Endothelial cell of umbilical vein (primary cell): ENCODE data around the gene ROMO1.

Source experiments
- EZH2 ChIP-seq: IDR thresholded peaks from 2 replicates; pipeline ENCODE4 v1.6.1; 2012; ENCODE audit warnings: borderline replicate concordance, low read depth, mild to moderate bottlenecking, moderate library complexity, low read length, inconsistent platforms; ENCODE audit not compliant: severe bottlenecking
- FOS ChIP-seq: IDR thresholded peaks from 2 replicates; pipeline ENCODE4 v1.6.1; 2011; ENCODE audit warnings: mild to moderate bottlenecking, low read length, moderate library complexity, borderline replicate concordance; ENCODE audit not compliant: insufficient read depth
- GATA2 ChIP-seq: IDR thresholded peaks from 2 replicates; pipeline ENCODE4 v1.7.0; 2011; ENCODE audit warnings: low read depth, mild to moderate bottlenecking, moderate library complexity, mixed read lengths, low read length; ENCODE audit not compliant: insufficient read length, insufficient read depth
- JUN ChIP-seq: IDR thresholded peaks from 2 replicates; pipeline ENCODE4 v1.6.1; 2011; ENCODE audit warnings: borderline replicate concordance, low read depth; ENCODE audit not compliant: insufficient read length, insufficient read depth
- MYC ChIP-seq: IDR thresholded peaks from one replicate; pipeline ENCODE4 v1.6.1; 2011; ENCODE audit warnings: mild to moderate bottlenecking, low read depth, low read length
- POLR2A ChIP-seq: IDR thresholded peaks from 2 replicates; pipeline ENCODE4 v1.6.1; 2012; ENCODE audit warnings: low read depth, mild to moderate bottlenecking, control low read depth, low read length
- POLR2AphosphoS5 ChIP-seq: IDR thresholded peaks from 2 replicates; pipeline ENCODE4 v1.6.1; 2012; ENCODE audit warnings: low read depth, mild to moderate bottlenecking, control low read depth, low read length, moderate library complexity; ENCODE audit not compliant: insufficient read depth
- TF ChIP-seq, protein P1 (sequence below), 2 donors: IDR thresholded peaks; 1 replicate in 1 of 2; 2 replicates in 1 of 2; pipeline ENCODE4 v1.5.1; 2011; ENCODE audit warnings: low read length in 2 of 2, mild to moderate bottlenecking in 2 of 2, moderate library complexity in 2 of 2, control low read depth in 1 of 2, inconsistent platforms in 1 of 2, low read depth in 1 of 2; ENCODE audit not compliant: insufficient read depth in 1 of 2; ENCODE audit errors: extremely low read depth in 1 of 2
- TF ChIP-seq, protein P2 (sequence below): IDR thresholded peaks from 2 replicates; pipeline ENCODE4 v1.6.1; 2011; ENCODE audit not compliant: insufficient read depth, insufficient read length

DNA sequence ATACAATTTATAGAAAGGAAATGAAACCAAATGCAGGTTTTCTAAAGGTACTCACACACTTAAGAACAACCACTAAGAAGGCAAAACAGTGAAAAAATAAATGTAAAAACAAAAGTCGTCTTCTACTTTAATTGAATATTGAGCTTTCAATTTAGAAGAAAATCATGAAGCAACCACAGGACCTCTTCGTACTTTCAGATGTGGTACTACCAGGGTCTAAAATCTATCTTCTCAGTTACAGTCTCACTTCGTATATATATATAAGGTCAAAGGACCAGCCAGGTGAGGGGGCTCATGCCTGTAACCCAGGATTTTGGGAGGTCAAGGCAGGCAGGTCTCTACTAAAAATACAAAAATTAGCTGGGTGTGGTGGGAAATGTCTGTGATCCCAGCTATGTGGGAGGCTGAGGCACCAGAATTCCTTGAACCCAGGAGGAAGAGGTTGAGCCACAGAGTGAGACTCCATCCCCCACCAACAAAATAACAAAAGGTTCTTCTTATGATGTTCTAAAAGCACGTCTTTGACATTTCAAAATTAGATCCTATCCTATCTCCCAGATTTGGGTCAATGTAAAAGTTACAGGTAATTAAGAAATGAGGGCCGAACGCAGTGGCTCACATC lies 12.5 kb downstream of the ROMO1 start:
- TF ChIP-seq, protein P1, sequence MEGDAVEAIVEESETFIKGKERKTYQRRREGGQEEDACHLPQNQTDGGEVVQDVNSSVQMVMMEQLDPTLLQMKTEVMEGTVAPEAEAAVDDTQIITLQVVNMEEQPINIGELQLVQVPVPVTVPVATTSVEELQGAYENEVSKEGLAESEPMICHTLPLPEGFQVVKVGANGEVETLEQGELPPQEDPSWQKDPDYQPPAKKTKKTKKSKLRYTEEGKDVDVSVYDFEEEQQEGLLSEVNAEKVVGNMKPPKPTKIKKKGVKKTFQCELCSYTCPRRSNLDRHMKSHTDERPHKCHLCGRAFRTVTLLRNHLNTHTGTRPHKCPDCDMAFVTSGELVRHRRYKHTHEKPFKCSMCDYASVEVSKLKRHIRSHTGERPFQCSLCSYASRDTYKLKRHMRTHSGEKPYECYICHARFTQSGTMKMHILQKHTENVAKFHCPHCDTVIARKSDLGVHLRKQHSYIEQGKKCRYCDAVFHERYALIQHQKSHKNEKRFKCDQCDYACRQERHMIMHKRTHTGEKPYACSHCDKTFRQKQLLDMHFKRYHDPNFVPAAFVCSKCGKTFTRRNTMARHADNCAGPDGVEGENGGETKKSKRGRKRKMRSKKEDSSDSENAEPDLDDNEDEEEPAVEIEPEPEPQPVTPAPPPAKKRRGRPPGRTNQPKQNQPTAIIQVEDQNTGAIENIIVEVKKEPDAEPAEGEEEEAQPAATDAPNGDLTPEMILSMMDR (IDR thresholded peaks at IDR 0.05; ENCODE audit: extremely low read depth in 1 of 2, insufficient read depth in 1 of 2, low read depth in 1 of 2, low read length in 2 of 2) = no peak
- TF ChIP-seq, protein P2, sequence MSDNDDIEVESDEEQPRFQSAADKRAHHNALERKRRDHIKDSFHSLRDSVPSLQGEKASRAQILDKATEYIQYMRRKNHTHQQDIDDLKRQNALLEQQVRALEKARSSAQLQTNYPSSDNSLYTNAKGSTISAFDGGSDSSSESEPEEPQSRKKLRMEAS = no peak
- TF ChIP-seq FOS = no peak
- TF ChIP-seq POLR2A = no peak
- no peak for TF ChIP-seq JUN
- no peak for TF ChIP-seq EZH2
- TF ChIP-seq POLR2AphosphoS5 = no peak
- TF ChIP-seq MYC = no peak
- TF ChIP-seq GATA2 = no peak
